Measurements from ENCODE around the gene HRK.

DNA sequence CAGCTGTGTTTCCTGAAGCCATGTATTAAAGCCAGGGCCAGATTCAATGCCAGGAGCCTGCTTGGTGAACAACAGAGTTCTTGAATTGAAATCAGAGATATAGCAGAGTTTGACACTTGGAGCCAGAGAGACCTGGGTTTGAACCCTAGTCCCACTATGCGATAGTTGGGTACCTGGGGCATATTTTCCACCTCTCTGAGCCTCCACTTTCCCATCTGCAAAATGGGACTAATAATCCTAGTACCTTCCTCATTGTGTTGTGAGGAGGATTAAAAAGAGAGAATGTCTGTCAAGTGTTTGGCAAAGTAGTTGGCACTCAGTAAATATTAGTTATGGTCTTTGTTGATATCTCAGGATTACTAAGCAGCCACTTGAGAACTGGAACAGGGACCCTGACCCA is 6.0 kb upstream of the HRK start:
- TF ChIP-seq, protein P1, sequence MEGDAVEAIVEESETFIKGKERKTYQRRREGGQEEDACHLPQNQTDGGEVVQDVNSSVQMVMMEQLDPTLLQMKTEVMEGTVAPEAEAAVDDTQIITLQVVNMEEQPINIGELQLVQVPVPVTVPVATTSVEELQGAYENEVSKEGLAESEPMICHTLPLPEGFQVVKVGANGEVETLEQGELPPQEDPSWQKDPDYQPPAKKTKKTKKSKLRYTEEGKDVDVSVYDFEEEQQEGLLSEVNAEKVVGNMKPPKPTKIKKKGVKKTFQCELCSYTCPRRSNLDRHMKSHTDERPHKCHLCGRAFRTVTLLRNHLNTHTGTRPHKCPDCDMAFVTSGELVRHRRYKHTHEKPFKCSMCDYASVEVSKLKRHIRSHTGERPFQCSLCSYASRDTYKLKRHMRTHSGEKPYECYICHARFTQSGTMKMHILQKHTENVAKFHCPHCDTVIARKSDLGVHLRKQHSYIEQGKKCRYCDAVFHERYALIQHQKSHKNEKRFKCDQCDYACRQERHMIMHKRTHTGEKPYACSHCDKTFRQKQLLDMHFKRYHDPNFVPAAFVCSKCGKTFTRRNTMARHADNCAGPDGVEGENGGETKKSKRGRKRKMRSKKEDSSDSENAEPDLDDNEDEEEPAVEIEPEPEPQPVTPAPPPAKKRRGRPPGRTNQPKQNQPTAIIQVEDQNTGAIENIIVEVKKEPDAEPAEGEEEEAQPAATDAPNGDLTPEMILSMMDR (IDR thresholded peaks at IDR 0.05) = no peak
- TF ChIP-seq POLR2A (IDR thresholded peaks at IDR 0.05) (no peak), POLR2AphosphoS5 (IDR thresholded peaks at IDR 0.05) (no peak), EP300 (IDR thresholded peaks at IDR 0.05) (no peak)

All from gastroesophageal sphincter (tissue), 3 donors.